NCI-H345 treated with DMSO at 0.1 percent for 48 hours (cell line): ENCODE data around the gene AFTPH.

ENCODE experiments used
- DNase-seq: peaks from one replicate; lab custom pipeline; 2025; ENCODE audit not compliant: unreplicated experiment; lab: John Stamatoyannopoulos, UW

The AFTPH gene

DNA sequence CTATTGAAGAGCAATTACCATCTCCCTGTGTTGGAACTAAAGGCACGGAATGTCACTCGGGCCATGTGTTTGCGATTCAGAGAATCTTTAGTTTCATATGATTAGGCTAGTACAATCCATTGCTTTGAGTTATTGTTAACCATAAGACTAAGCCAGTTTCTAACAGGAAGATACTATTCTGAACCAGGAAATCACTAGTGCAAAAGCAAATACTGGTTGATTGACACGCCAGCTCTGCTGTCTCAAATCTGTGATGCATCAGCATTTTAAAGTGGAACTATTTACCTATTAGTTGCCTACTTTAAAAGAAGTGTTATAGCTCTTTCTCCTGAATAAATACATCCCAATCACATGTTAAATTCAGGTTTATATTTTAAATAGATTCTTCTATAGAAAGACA, 61.9 kb downstream of the AFTPH start:
- DNase-seq = no peak

DNA sequence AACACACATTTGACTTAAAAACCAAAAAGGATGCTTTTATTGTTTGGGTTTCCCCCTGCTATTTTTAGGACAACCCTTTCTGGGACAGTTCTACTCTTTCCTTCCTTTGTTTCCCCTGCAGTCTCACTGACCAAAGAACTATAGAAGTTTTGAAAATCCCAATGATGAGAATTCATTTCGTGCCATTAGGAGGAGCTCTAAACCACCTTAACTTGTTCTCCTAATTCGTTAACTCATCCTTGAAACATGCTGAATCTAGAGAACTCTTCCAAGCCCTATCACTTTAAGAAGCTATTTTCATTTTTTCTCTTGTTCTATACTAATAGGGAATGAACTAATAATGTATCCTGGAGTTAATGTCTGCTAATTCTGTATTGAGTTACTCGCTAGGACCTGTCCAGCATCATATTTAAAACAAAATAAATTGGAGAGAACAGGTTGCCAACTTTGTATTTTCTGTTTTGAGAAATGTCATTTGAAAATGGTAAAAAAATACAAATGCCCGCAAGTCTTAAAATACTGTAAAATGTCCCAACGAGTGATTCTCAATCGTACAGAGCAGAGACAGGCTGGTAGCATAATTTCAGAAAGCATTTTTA, 62.9 kb downstream of the AFTPH start:
- DNase-seq = peak; percentile 7

DNA sequence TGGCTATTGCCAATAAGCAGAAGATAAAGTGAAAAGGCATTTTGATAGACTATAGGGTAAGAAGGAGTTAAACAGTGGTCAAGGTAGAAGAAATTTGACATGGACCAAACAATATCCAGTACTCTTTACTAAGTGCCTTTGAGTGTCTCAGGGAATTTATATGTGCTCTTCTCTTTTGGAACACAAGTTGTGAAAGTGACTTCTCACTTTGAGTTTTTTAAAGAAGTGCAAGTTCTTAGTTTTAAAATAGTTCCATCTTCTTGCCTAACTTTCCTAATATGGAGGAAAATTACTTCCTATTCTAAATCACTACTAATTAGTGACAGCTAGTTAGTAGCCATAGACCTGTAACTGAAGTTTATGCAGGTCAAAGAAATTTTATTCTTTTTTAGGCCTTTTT, 63.4 kb downstream of the AFTPH start:
- no peak for DNase-seq

DNA sequence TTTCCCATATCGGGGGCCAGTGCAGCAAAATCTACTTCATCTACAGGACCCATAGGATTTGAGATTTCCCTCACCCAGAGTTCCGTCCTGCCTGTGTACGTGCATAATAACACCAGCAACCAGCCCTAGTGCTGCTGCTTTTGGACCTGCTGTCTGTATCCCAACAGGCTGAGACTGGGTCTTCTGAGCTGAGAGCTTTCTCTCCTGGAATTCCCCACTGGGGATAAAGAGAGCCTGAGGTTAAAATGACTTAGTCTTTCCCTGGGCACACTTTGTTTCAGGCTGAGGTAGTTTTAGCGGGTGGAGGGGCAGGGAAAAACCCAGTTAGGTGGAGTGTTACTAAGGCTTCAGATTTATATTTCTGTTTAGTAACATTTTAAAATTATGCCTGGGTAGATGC, 67.1 kb downstream of the AFTPH start:
- DNase-seq = no peak

DNA sequence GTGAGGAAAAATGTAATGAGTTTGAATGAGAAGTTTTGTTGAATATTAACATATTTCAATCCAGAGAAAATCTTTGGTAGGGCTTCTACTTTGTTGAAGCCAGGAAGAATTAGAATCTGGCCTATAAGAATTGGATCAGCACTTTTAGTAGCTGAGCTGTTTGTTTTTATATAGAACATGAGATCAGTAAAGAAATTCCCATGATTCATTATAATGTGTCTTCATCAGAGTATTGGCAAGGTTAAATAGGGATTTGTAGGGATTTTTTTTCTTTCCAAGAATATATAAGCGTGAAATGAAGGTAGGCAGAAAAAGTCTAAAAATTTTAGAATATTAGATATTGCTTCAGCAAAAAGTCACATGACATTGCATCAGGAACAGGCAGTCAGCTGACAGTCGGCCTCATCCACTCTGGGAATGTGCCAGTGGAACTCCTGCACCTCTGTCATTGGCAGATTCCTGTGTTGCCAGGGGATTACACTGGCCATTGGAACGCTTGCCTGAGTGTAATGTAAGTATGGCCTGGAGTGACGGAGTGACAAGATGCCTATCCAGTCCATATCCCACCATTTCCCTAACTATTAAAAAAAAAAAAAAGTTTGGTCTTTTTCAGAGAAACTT, 69.0 kb downstream of the AFTPH start:
- DNase-seq = no peak

DNA sequence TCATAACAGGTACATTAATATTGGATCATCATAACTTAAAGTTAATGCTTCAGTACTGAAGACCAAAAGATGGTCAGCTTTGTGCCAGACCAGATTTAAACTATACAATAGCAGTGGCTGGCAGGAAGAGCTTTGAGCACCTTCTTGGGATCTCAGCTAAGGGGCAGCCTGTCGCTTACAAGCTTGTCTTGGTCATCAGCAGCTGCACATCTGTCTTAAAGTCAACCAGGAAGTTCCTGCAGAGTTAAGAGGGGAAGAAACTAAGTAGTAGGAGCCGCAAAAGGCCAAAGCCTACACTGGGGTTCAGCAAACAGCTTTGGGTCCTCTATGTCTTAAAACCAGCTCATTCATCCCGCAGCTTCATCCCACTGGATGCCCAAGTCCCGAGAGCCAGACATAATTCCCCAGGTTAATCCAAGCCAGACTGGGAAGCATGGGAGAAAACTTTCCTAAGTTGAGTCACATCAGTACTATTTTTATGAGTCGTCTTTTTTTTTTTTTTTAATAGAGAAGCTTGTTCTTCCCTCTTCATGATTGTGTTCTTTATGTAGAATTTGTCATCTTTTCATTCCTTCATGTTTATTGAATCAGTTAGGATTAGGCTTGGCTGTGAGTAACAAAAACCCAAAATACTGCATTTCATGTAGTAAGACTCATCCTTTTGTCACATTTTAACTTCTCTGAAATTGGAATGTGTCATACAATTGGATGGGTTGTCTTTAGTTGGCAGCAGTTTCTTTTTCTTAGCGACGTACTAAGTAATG, 70.3 kb downstream of the AFTPH start:
- no peak for DNase-seq

DNA sequence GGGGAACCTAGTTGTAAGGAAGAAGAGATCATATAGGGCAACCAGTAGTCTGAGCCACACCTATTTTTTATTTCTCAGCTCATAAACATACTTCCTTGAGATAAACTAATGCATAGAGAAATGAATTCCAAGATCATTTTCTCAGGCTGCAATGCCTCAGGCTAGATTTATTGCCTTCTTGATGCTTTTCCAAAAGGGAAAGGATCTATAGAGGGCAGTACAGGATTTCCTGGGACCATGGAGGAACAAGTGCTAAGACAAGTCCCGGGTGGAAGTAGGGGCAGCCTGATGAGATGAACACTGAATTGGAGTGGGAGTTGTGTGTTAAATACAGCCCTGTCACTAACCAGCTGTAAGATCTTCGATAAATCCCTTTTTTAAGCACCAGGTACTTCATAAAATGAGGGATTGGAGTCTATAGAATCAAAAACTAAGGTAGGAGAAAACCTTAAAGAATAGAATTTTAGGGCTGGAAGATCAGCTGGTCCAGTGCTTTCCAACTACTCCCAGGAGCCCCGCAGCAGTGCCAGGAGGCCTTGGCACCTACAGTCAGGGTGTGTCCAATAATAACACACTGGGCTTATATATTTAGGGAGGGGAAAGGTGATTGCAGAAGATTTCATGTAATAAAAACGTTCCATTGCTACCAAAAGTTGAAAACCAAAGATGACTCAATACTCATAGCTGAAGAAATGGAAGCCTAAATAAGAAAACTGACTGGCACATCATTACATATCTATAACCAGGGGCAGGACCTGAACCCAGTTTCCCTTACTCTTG, 71.5 kb downstream of the AFTPH start:
- DNase-seq = no peak

DNA sequence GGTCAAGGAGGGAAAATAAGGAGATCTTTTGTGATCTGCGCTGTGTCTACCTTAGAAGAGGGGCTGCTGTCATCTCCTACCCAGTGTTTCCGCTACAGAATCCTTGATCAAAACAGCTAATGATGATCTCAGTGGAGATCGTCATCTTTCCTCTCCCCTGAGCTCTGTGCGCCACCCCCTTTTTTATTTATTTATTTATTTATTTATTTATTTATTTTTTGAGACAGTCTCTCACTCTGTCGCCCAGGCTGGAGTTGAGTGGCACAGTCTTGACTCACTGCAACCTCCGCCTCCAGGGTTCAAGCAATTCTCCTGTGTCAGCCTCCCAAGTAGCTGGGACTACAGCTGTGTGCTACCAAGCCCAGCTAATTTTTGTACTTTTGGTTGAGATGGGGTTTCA, 74.1 kb downstream of the AFTPH start:
- DNase-seq = no peak

DNA sequence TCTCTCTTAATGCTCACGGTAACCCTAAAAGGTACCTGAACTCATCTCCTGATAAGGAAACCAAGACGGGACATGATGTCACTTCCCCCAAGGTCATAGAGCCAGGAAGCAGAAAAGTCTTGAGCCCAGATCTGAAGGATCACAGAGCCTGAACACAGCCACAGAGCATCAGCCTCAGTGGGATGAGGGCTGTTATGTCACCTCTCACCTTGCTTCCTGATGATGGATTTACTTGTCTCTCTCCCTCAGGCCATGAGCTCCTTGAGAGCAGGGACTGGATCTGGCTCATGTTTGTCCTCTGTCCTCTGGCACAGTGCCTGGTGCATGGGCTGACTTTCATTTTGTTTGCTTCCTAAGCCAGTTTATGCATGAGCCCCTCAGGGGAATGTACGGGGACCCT, 75.3 kb downstream of the AFTPH start:
- DNase-seq = no peak

DNA sequence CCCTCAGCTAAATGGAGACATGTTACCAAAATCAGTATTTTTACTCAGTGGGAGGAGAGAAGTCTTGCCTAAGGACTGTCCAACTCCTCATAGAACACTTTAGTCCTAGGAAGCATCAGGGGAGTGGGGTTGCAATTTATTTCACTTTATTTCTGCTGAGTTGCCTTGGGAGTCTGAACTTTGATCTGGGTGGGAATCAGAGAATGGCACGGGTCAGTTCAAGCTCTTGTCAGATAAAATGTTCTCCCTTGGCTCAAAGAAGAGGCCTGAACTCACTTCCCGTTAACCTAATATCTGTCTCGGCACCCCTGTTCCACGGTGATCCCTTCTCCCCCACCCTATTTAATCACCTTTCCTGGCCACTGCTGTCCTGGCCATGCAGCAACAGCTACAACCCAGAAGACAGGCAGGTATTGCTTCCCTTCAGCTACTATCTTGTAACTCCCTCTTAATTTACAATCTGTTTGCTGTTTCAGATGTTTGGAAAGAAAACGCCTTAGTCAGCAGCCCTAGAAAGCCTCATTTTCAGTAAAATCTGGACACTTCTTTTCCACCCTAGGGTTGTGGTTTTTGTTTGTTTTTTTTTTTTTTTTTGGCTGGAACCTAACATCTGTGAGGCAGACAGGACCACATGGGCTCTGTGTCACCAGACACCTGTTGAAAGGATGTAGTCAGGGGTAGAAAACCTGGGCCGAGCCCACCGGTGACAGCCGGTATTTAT, 77.1 kb downstream of the AFTPH start:
- no peak for DNase-seq

DNA sequence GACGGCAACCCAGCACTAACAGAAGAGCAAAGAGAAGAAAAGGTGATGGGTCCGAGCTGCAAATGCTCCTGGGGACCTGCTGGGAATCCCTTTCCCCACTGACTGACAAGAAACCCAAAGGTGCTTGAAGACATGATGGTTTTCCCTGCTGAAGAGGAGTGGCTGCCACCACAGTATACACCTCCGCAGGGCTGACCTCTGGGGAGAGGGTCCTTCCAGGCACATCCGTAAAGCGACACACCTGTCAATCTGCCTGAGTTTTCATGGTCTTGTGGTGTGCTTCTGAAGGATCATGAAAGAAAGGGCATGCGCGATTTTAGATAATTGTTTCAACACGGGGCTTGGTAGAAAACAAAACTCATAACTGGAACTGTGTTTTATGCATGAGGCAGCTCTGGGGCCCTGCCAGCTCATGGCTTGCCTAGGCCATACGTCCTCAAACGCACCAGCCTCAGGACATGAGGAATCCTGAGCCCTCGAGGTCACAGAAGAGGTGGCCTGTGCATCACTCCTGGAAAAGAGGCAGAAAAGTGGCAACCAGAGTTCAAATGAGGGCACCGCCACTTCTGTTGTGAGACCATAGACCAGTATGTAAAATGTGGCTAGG, 77.8 kb downstream of the AFTPH start:
- no peak for DNase-seq

DNA sequence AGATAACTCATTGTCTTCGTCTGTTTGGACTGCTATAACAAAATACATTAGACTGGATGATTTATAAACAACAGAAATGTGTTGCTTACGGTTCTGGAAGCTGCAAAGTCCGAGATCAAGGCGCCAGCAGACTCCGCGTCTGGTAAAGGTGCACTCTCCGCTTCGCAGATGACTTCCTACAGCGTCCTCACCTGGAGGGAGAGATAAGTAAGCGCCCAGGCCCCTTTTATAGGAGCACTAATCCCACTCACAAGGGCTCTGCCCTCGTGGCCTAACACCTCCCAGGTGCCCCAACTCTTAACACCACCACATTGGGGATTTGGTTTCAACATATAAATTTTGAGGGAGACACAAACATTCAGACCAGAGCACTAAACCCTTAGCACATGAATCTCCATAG, 78.3 kb downstream of the AFTPH start:
- DNase-seq = no peak

DNA sequence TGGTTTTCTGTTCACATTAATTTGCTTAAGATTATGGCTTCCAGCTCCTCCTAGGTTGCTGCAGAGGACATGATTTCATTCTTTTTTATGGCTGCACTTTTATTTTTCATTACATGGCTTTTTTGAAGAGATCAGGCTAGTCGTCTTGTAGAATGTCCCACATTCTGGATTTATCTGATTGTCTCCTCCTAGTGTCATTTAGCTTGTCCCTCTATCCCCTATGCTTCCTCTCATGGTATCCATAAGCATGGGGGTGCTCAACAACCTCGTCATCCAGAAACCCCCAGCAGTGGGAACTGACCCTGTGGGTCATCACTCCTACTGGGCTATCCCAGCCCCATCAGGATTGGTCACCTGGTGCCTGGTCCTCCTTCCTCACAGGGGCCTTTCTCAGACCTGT, 80.0 kb downstream of the AFTPH start:
- DNase-seq = no peak

DNA sequence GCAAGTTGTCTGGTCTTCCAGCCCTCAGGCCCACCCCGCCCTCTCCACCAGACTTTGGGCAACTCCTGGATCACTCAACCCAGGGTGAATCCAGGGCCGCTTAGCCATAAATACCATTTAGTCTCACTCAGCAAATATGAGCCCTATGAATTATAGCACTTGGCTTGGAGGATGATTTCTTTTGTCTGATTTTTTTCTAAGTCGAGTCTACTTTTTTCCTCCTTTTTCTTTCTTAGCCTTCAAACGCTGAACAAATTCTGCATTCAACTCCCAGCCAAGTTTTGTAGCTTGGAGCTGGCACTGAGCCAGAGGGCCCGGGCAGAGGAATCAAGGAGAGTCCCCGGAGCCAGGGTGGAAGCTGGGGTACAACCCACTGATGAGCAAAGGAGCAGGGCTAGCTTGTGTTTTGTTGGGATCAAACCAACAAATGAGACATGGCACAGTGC, 80.9 kb downstream of the AFTPH start:
- DNase-seq = no peak

DNA sequence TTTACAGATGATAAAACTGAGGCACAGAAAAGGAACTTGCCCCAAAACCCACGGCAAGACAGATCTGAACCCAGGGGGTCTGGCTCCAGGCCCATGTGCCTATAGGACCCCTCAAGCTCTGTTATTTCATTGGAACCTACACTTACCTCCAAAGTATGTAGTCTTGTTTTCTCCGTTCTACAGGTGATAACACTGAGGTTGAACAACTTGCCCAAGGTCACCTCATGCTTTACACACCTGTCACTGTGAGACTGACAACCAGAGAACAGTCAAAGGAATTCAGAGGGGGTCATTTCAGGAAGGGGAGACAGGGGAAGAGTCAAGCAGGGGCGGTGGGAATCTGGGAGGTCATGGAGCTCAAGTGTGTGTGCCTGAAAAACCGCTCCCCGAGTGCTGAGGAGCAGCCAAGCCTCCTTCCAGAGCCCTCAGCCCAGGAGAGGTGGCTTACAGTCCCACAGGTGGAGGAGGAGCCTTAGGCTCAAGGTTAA, 81.9 kb downstream of the AFTPH start:
- no peak for DNase-seq

DNA sequence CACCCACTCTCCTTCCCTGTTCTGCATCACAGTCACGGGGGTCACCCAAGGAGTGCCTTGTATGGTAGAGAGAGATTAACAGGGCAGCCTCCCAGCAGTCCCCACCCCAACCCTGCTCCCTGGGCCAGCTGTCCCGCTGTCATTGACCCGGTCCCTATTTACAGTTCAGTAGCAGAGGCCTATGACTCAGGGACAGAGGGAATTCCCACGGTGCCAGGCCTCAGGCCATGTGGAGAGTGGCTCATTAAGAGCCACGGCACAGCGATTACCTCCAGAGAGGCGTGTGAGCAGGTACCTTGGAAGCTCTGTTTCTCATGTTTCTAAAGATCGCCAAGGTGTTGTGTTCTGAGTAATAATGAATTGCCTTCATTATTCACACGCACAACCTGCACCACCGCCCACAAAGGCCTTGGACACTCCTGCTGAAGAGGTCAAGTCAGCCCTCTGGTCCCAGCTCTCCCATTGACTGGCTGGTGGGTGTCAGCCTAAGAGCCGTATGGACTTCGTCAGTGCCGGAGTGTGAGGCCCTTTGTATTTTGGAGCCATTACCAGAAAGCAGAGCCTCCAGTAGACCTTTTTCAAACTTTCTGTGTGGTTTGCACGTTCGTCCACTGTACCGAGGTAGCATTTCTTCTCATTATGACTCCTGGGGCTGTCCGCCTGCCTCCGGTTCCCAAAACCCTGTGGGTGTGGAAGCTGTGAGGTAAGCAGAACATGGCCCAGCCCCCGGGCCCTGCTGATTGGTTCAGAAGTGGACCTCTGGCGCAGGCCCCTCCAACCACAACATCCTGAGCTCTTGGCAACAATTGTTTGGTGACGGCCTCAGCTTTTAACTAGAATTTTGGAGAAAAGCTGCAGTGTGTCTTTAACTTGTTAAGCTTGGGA, 82.6 kb downstream of the AFTPH start:
- DNase-seq = no peak

DNA sequence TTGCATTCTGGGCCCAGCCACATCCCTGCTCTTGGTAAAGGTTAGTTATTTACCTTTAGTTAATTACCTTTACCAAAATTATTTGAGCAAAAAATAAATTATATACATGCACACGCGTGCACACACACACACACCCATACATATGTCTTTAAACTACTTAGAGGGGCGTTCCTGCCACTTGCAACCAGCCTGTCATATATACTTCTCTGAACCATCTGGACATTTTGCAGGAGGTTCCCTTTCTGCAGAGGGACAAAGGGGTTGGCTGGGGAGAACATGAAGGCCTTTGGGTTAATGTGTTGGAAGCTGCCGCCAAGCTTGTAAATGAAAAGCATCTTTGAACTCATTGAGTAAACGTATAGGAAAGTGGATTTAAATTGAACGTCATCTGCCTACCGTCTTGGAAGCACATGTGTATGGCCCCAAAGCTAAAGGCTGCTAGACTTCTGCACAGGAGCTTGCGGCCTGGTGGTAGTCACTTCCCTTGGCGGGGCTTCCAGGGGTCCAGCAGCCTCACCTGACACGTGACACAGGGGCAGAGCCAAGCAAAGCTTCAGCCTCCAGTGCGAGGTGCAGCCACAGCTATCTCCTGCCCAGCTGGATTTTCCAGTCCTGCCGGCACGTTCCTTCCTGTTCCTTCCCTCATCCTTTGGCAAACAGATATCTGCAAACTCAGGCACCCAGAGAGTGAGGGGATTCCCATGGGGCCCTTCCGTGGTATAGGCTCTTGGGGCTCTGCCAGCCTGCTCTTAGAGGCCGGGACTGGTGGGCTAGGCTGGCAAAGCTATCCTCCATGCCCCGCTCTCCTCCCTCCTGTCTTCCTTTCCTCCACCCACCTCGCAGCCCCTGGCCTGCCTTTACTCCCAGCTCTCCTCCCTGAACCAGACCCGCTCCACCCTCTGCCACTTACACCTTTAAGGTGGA, 83.5 kb downstream of the AFTPH start:
- no peak for DNase-seq

DNA sequence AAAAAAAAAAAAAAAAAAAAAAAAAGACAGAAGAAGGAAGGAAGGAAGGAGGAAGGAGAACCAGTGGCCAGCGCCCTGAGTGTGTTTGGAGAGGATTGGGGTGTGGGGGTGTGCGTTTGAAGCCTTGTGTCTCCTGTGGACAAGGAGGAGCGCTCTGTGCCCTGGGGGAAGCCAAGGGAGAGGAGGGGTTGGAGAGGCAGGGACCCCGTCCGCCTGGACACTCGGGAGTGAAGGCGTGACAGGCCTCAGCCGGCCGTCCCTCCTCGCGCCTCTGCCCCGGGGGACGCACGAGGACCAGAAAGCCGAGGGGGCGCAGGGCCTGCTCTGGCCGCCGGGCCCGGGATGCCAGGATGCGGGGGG, 84.7 kb downstream of the AFTPH start:
- DNase-seq = no peak
